GM23338 (cell line): ENCODE data around the gene ITIH4.

Experiments
- CREB1 ChIP-seq: fragments of 250-450 bp; sonication (Bioruptor Pico); IDR thresholded peaks from 2 replicates; pipeline ENCODE4 v1.5.0; 2020; ENCODE audit warnings: low read depth, mild to moderate bottlenecking, moderate library complexity
- CTCF ChIP-seq, 2 experiments: fragments of 200-600 bp in 1 of 2; sonication (generic) in 1 of 2; conservative IDR thresholded peaks; 2 replicates each; pipeline versions ENCODE4 v1.5.1 to v1.6.1; 2016 to 2017; ENCODE audit warnings: antibody characterized with exemption in 2 of 2, low read depth in 2 of 2, mild to moderate bottlenecking in 2 of 2, moderate library complexity in 1 of 2
- EZH2 ChIP-seq: fragments of 200-600 bp; sonication (generic); IDR thresholded peaks from one replicate; pipeline ENCODE4 v1.8.0; 2017; ENCODE audit warnings: antibody characterized with exemption, mild to moderate bottlenecking, low read depth; ENCODE audit not compliant: unreplicated experiment
- EZH2phosphoT487 ChIP-seq: fragments of 200-600 bp; sonication (generic); IDR thresholded peaks from one replicate; pipeline ENCODE4 v1.8.1; 2018; ENCODE audit warnings: antibody characterized with exemption; ENCODE audit not compliant: unreplicated experiment
- POLR2AphosphoS5 ChIP-seq: IDR thresholded peaks from 2 replicates; pipeline ENCODE4 v1.6.1; 2016; ENCODE audit warnings: antibody characterized with exemption, low read depth
- REST ChIP-seq: IDR thresholded peaks from one replicate; pipeline ENCODE4 v1.6.1; 2018; ENCODE audit warnings: antibody characterized with exemption; ENCODE audit not compliant: unreplicated experiment

GRCh38 chr3:52817860-52818259, 12.6 kb downstream of the ITIH4 start:
- no peak for TF ChIP-seq CTCF (conservative IDR thresholded peaks at IDR 0.05; ENCODE audit: low read depth in 2 of 2)
- TF ChIP-seq POLR2AphosphoS5, result no peak
- no peak for TF ChIP-seq REST
- TF ChIP-seq EZH2, result no peak
- no peak for TF ChIP-seq EZH2phosphoT487
- TF ChIP-seq CREB1 (CRISPR knock-in tag), result no peak
